Measurements from ENCODE around the gene SDF4. TPM values are rescaled to one million over a fixed set of nuclear protein-coding genes. Genes with fewer than 3 reads are reported as not detected.

Gene SDF4
- total RNA-seq, 4 donors from 2014 or later: 153 to 267 (median 226) TPM

GRCh38 chr1:1185101-1185765, 46.6 kb downstream of the SDF4 start:
- intact Hi-C loops (cut with DNase I; ENCODE audit: low total_unique reads): no loop called here
- Histone ChIP-seq H3K27me3 (no peaks in the 10 kb centered on the region), H3K4me1 (no peaks in the 10 kb centered on the region), H3K27ac (no peak overlapping the region), H3K9me3 (no peaks in the 10 kb centered on the region), H3K4me3 (no peak overlapping the region), H3K36me3 (no peaks in the 10 kb centered on the region)
- TF ChIP-seq POLR2AphosphoS5 (IDR thresholded peaks at IDR 0.05): no peak
- TF ChIP-seq POLR2A (IDR thresholded peaks at IDR 0.05): no peak
- no peak for TF ChIP-seq CTCF (IDR thresholded peaks at IDR 0.05)
- TF ChIP-seq EP300 (IDR thresholded peaks at IDR 0.05; ENCODE audit: low read depth): no peak
- WGBS, 2 donors (ENCODE audit: low coverage in 1 of 2): 87% methylated on average over 31 of the region's 31 CpGs; no CpG with 5 or more reads in 1 of the 2 donors
- no peak for DNase-seq
- in situ Hi-C loops (cut with MboI; ENCODE audit: low pct_ligation_motif_present in 1 of 4, low pct_unique_long_range_greater_than_20kb in 1 of 4, low sequenced_read_pairs in 3 of 4): loop anchor here in 1 of 4 donors (5.0 kb wide), 1 partner anchor 68 kb away; the partner anchor contains the start of gene C1orf159

GRCh38 chr1:1183833-1184775, 47.7 kb downstream of the SDF4 start:
- Histone ChIP-seq H3K27me3 (peaks cover 3% of the 10 kb centered on the region), H3K36me3 (no peaks in the 10 kb centered on the region), H3K4me3 (no peak overlapping the region), H3K27ac (no peak overlapping the region), H3K4me1 (no peaks in the 10 kb centered on the region), H3K9me3 (no peaks in the 10 kb centered on the region)
- intact Hi-C loops (cut with DNase I; ENCODE audit: low total_unique reads): no loop called here
- DNase-seq: peak; percentile 6
- TF ChIP-seq EP300 (IDR thresholded peaks at IDR 0.05; ENCODE audit: low read depth): no peak
- TF ChIP-seq POLR2AphosphoS5 (IDR thresholded peaks at IDR 0.05): no peak
- no peak for TF ChIP-seq POLR2A (IDR thresholded peaks at IDR 0.05)
- 72 to 81% methylated on average over 2 to 32 of the region's 33 CpGs for whole genome bisulfite sequencing, 2 donors (ENCODE audit: low coverage in 1 of 2)
- in situ Hi-C loops (cut with MboI; ENCODE audit: low pct_ligation_motif_present in 1 of 4, low pct_unique_long_range_greater_than_20kb in 1 of 4, low sequenced_read_pairs in 3 of 4): no loop called here

GRCh38 chr1:1183221-1183747, 48.5 kb downstream of the SDF4 start:
- no peaks in the 10 kb centered on the region for H3K36me3 ChIP-seq
- intact Hi-C loops (cut with DNase I; ENCODE audit: low total_unique reads): no loop called here
- in situ Hi-C loops (cut with MboI; ENCODE audit: low pct_ligation_motif_present in 1 of 4, low pct_unique_long_range_greater_than_20kb in 1 of 4, low sequenced_read_pairs in 3 of 4): no loop called here
- no peak overlapping the region for H3K27ac ChIP-seq
- H3K27me3 ChIP-seq: peaks cover 10% of the 10 kb centered on the region
- H3K9me3 ChIP-seq: no peaks in the 10 kb centered on the region
- 71 to 94% methylated on average over 7 to 20 of the region's 21 CpGs for WGBS, 2 donors (ENCODE audit: low coverage in 1 of 2)
- no peak for DNase-seq
- no peaks in the 10 kb centered on the region for H3K4me1 ChIP-seq
- H3K4me3 ChIP-seq: no peak overlapping the region
- TF ChIP-seq CTCF (IDR thresholded peaks at IDR 0.05) (no peak), EP300 (IDR thresholded peaks at IDR 0.05; ENCODE audit: low read depth) (no peak), POLR2A (IDR thresholded peaks at IDR 0.05) (no peak), POLR2AphosphoS5 (IDR thresholded peaks at IDR 0.05) (no peak)

GRCh38 chr1:1182491-1183220, 49.1 kb downstream of the SDF4 start:
- intact Hi-C loops (cut with DNase I; ENCODE audit: low total_unique reads): no loop called here
- WGBS, 2 donors (ENCODE audit: low coverage in 1 of 2): 71 to 89% methylated on average over 8 to 36 of the region's 39 CpGs
- peak; percentile 7 for DNase-seq
- Histone ChIP-seq H3K36me3 (no peaks in the 10 kb centered on the region), H3K9me3 (no peaks in the 10 kb centered on the region), H3K27ac (no peak overlapping the region), H3K27me3 (peaks cover 14% of the 10 kb centered on the region), H3K4me3 (no peak overlapping the region), H3K4me1 (no peaks in the 10 kb centered on the region)
- TF ChIP-seq POLR2A (IDR thresholded peaks at IDR 0.05) (no peak), CTCF (IDR thresholded peaks at IDR 0.05) (no peak)
- in situ Hi-C loops (cut with MboI; ENCODE audit: low pct_ligation_motif_present in 1 of 4, low pct_unique_long_range_greater_than_20kb in 1 of 4, low sequenced_read_pairs in 3 of 4): no loop called here
